HG03196 (cell line): ENCODE measurements around the gene COX10.
"Not testable (repeated sequence)": the region's sequence is repeated elsewhere in the genome, so short reads cannot be mapped to it uniquely, and the experiment has no call there.

ENCODE experiments used
- ATAC-seq: cut with Tn5 transposase; IDR thresholded peaks from one replicate; pipeline ENCODE4 v1.9.1; 2021; ENCODE audit not compliant: unreplicated experiment

Gene COX10

GRCh38 chr17:14202388-14203166 lies 133.3 kb downstream of the COX10 start:
- no peak for ATAC-seq

- no peak for ATAC-seq
These were observed 134.1 kb downstream of the COX10 start for GRCh38 chr17:14203388-14203787.

- ATAC-seq = no peak
These were observed 134.8 kb downstream of the COX10 start for GRCh38 chr17:14204084-14204483.

- no peak for ATAC-seq
These were observed 135.2 kb downstream of the COX10 start for GRCh38 chr17:14204546-14204945.

DNA sequence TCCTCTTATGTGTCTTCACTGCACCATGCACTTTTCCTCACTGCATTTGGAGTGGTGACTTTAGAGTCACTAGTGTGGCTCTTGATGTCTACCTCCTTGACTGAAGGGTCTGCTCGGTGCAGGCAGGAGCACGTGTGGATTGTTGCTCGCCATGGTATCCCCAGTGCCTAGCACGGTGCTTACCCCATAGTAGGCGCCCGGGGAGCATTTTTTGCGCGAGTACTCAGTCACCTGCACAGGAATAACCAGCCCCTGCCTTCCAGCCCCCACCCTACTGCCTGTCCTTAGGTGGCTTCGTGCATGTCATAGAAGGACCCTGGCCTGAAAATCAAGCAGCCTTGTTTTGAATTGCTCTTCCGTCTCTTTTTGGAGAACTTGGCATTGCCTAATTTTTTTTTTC lies 136.1 kb downstream of the COX10 start:
- no peak for ATAC-seq

DNA sequence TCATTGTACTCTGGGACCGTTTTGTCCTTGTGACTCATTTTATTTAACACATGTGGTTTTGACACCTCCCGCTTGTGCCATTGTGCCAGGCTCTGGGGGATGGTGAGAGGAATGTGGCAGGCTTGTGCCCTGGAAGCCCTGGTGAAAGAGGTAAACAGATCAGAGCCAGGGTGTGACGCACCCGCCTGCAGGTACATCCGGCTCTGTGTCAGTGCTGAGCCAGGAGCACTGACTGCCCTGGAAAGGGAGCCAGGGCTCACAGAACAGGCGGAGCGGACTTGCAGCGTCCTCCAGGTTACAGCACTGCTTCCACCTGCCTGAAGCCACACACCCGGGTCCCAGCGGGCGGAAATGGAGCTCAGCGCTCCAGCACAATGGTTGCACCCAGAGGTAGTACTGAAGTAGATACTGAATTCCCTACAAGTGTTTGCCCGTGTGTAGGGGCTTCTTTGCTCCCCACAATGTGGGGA lies 136.7 kb downstream of the COX10 start:
- ATAC-seq = no peak

GRCh38 chr17:14206891-14207290 lies 137.6 kb downstream of the COX10 start:
- ATAC-seq = no peak

DNA sequence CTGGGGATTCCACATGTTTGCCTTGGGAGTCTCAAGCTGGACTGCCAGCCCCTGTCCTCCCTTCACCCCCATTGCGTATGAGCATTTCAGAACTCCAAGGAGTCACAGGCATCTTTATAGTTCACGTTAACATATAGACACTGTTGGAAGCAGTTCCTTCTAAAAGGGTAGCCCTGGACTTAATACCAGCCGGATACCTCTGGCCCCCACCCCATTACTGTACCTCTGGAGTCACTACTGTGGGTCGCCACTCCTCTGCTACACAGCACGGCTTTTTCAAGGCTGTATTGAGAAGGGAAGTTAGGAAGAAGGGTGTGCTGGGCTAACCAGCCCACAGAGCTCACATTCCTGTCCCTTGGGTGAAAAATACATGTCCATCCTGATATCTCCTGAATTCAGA lies 138.5 kb downstream of the COX10 start:
- no peak for ATAC-seq

GRCh38 chr17:14209215-14209614 lies 139.9 kb downstream of the COX10 start:
- no peak for ATAC-seq

- no peak for ATAC-seq
These were observed 141.9 kb downstream of the COX10 start for GRCh38 chr17:14211246-14211645.

- ATAC-seq = no peak
These were observed 142.5 kb downstream of the COX10 start for GRCh38 chr17:14211801-14212200.

GRCh38 chr17:14212401-14212800 lies 143.1 kb downstream of the COX10 start:
- no peak for ATAC-seq

GRCh38 chr17:14214271-14214670 lies 145.0 kb downstream of the COX10 start:
- no peak for ATAC-seq

- ATAC-seq = no peak
These were observed 153.3 kb downstream of the COX10 start for GRCh38 chr17:14222611-14223010.

GRCh38 chr17:14225254-14225980 lies 156.1 kb downstream of the COX10 start:
- ATAC-seq = no peak

GRCh38 chr17:14227052-14227451 lies 157.7 kb downstream of the COX10 start:
- ATAC-seq = no peak

- no peak for ATAC-seq
These were observed 159.6 kb downstream of the COX10 start for GRCh38 chr17:14228903-14229302.

DNA sequence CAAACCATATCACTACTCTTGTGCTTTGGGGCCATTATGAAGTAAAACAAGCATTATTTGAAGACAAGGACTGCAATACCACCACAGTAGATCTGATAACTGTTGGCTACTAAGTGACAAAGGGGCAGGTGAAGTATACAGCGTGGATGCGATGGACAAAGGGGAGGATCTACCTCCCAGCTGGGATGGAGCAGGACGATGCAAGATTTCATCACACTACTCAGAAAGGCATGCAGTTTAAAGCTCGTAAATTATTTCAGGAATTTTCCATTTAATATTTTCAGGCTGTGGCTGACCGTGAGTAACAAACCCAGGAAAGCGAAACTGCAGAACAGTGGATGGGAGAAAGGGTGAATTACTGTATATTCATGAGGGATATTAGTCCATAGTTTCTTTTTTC lies 161.9 kb downstream of the COX10 start:
- ATAC-seq = not testable (repeated sequence)

GRCh38 chr17:14235047-14235446 lies 165.7 kb downstream of the COX10 start:
- not testable (repeated sequence) for ATAC-seq

- ATAC-seq = not testable (repeated sequence)
These were observed 166.7 kb downstream of the COX10 start for GRCh38 chr17:14236032-14236431.

DNA sequence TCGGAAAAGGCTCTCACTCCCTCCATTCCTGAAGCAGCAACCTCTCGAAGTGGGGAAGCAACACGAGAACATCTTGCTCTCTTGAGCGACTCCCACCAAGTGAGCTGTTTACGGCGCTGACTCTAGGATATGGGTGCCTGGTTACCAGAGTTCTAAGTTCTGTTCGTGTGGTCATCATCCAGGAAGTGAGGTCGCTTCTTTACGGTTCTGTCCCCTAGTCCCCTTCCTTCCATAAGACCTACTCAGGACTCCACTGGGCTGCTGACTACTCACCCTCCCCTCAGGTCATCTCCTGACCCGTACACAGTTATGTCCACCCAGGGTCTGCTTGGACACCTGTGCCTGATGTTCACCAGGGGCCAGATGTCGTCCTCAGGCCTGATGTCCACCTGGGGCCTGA lies 167.5 kb downstream of the COX10 start, which contains the start of gene CDRT15:
TSS of gene CDRT15 (minus strand) at position 101 of the 400 bp plus-strand sequence. CDS start at position 72, 29 bp downstream.
- not testable (repeated sequence) for ATAC-seq

DNA sequence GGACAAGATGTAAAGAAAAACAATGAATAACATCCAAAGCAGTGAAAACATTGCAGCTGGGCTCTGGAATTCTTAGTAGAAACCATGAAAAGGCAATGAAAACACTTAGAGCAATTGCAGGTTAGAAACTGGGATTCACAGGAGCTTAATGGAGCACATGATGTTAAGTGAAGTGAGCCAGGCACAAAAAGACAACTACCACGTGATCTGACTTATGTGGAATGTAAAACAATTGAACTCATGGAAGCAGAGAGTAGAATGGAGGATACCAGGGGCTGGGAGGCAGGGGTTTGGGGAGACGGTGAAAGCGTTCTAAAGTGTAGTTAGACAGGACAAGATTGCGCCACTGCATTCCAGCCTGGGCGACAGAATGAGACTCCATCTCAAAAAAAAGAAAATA lies 170.0 kb downstream of the COX10 start:
- not testable (repeated sequence) for ATAC-seq
